HG03432 (cell line): Measurements from ENCODE around the gene GPR37.

Source experiments
- ATAC-seq: cut with Tn5 transposase; IDR thresholded peaks from one replicate; pipeline ENCODE4 v1.9.1; 2021; ENCODE audit warnings: mild to moderate bottlenecking, moderate library complexity; ENCODE audit not compliant: unreplicated experiment

GPR37 gene, protein sequence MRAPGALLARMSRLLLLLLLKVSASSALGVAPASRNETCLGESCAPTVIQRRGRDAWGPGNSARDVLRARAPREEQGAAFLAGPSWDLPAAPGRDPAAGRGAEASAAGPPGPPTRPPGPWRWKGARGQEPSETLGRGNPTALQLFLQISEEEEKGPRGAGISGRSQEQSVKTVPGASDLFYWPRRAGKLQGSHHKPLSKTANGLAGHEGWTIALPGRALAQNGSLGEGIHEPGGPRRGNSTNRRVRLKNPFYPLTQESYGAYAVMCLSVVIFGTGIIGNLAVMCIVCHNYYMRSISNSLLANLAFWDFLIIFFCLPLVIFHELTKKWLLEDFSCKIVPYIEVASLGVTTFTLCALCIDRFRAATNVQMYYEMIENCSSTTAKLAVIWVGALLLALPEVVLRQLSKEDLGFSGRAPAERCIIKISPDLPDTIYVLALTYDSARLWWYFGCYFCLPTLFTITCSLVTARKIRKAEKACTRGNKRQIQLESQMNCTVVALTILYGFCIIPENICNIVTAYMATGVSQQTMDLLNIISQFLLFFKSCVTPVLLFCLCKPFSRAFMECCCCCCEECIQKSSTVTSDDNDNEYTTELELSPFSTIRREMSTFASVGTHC

DNA sequence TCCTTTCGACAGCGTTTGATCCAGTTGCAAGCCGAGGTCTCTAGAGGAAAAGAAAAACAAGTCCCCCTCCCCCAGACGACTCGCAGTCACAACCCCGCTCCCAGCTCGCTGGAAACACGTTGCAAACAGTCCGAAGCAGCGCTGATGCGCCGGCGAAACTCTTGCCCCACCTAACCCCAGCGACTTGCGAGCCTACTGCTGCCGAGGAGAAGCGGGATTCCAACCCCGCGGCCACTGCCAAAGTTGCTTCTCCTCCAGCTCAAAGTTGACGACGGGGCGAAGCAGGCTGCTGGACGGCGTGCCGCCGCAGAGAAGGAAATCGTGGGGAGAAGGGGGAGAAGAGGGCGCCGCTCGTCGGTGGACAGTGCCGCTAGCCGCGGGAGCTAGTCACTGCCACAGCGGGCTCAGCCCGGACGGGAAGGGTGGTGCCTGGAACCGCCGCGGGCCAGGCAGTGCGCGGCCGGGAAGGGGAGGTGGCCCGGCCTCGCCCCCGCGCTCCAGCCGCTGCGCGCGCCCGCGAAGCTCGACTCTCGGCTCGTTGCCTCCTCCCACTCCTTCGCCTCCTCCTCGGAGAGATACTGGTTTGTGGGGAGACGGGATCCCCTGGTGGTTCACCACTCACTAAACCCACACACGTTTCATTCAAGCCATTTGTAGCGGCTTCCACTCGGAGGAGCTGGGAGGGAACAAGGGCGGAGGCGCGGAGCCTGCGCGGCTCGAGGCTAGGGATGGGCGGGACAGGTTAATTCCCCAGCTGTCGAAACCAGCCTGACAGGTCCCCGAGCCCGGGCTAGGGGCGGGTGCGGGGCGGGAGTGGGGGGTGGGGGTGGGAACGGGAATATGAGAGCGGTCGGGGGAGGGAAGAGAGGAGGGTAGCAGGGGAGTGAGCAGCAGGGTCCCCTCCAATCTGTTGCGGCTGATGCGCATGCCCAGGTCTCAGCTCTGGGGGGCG is at the start of gene GPR37:
Gene GPR37 (minus strand): TSS at position 392 of the 952 bp plus-strand sequence. CDS start 816 bp downstream, outside the sequence.
- peak; percentile 79 for ATAC-seq

DNA sequence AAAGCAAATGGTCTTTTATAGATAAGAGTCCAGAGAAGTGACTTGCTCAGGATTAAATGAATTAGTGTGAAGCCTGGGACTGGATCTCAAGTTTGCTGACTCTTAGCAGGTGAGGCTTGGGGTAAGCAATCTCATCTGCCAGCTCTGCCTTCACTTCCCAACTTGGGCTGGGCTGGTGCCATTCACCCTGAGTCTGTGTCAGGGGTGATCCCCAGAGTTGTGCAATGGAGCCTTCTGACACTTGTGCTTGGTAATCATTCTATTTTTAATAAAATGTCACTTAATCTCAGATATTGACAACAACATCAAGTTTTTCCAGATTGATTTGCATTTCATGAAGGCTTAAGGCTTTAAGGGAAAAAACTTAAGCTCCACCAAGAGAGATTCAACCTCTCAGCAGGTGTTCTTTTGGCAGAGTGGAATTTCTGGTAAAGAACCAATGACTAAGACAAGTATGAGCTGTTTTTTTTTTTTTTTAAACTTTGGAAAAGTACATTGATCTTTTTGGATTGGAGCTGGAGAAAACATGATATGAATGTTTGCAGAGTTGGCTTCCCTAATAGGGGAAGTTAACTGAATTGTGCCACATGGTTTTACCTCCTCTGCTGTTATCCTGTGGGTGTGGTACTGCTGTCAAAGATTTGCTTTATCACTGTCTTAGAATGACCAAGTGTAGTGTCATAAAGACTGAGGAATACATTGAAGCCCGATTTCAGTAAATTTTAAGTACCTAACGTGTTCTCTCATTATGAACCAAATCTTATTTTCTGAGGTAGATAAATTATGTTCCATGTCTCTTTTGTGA is 48.6 kb upstream of the GPR37 start:
- no peak for ATAC-seq

DNA sequence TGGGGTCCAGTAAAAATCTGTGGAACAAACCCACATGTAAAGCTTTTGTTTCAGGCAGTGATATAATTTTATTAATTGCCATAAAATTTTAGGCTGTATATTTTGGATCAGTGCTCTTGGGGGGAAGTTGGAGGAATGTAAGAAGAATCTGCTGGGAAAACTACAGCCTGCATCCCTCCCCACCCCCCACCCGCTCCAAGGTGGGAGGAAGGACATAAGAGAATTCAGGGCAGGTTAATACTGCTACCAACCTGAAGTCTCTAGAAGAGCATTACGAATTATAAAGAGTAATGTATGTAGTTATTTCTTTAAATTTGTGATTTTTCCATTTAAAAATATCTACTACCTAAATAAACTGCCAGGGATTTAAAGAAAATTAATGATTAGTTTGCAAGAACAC is 47.2 kb upstream of the GPR37 start:
- ATAC-seq = no peak

DNA sequence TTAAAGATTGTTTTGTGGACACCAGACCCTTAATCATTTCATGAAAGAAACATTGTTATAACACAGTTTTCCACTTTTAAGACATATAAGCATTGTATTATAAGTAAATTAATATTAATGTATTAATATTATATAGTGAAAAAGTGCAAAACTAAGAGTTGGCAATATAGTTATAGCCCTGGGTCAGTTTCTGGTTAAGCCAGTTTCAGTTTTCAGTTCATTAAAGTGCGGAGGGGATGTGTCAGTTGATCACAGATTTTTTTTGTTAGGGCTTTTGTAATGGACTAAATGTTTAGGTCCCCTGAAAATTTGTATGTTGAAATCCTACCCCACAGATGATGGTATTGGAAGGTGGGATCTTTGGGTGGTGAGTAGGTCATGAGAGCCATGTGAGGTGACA is 45.7 kb upstream of the GPR37 start:
- no peak for ATAC-seq

DNA sequence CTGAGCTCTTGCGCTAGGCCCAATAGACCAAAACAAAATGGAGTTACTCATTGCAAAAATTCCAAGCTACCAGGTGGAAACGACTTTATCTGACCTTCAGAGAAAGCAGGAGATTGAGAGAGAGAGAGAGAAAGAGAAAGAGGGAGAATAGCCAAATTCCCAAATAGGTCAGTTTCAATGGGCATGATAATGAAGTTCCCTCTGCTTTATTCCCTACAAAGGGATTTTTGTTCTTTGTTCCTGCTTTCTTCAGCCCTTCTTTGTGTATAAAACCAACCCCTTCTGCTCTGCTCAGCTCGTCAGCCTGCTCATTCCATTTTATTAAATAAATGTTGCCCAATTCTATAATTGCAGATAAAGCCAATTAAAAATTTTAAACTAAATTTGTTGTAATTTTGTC is 45.0 kb upstream of the GPR37 start:
- ATAC-seq = no peak

DNA sequence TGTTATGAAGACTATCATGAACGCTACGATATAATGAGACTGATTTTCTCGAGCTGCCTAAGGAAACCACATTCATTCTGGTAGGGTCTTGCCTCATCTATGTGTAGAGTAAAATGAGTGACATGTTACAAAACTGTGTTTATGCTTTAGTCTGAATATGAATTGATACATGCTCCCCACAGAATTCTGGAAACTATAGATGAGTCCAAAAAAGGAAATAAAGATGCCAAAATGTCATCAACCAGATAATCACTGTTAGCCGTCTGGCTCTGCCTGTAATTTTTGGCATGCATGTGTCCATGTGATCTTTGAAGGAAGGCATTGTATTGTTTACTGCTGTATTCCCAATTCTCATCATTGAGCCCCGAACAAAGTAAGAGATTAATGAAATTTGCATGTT is 42.6 kb upstream of the GPR37 start:
- ATAC-seq = no peak

DNA sequence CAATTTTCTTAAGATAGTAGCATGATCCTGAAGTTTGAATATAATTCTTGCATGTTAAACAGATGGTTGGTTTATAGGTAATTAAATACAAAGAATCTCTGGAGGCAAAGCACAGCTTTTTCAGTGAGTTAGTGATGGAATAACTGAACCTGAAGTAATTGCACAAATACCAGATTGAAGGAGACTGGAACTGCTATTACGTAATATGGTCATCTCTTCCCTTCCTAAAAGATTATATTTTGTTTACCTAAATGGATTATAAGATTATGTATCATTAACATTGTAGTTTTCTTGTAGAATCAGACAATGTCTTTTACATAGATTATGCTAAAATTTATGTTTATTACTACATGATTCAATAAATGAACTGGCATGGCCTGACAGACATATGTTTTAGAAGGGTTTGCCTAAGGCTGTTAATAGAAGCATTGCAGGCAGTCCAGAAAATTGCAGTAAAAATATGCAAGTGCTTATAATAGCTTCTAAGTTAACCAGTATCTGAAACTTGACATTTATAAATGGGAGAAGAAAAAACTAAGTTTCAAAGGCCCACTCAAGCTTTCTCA is 35.8 kb upstream of the GPR37 start:
- no peak for ATAC-seq

DNA sequence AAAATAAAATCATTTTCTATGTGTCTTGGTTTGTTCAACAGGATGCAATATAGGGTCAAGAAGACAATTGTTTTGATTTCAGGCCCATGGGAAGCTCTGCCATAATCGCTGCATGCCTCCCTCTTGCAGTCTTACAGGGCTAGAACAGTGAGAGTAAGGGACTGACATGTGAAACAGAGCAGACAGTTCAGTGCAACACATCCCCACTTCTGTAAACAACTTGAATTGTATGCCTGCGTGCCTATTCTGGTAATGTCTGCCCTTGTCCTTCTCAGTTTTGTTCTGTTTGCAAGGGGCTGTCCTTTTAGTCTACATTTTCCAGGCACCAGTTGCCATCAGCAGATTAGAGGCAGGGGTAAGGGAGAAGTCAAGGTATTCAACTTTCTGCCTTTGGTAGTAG is 34.8 kb upstream of the GPR37 start:
- ATAC-seq = no peak

DNA sequence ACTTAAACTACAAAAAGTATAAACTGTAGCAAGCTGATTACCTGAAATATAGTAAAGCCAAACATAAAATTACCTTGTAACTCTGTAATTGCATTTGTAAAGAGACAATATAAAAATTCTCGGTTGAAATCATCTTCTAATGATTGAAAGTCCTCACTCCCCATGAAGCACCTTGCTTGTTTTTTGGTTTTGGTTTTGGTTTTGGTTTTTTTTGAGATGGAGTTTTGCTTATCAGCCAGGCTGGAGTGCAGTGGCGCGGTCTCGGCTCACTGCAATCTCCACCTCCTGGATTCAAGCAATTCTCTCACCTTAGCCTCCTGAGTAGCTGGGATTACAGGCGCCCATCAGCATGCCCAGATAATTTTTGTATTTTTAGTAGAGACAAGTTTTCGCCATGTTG is 33.9 kb upstream of the GPR37 start:
- ATAC-seq = no peak

DNA sequence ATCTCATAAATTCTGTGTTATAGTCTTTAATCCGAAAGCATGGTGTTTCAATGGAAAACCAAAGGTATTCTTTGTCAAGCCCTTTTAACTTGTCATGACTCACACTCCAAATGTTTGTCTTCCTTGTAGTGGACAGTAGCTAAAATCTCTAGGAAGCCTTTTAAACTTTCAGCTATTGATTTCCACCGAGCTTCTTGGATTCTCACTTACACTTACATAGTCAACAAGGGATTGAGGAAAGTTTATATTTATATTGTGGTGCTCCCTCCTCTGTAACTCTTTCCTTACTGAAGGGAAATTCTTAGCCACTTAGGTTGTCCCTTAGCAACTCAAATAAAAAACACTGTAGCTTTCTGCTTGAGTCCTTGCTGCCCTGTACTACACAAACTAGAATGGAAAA is 31.2 kb upstream of the GPR37 start:
- ATAC-seq = no peak

DNA sequence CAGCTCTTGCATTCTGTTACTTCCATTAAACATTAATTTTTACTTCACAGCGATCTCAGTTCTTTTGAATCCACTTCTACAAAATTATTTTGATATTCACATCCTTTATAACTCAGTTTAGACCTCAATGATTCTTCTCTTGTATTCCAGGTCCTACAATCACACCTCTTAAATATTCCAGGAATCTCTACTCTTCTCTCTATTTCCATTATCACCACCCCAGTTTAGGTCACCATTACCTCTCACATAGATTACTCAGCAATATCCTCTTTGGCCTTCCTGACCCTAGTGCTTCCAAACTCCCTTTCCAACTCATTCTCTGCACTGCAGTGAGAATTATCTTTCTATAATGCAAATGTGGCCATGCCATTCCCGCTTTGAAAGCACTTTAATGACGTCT is 27.1 kb upstream of the GPR37 start:
- no peak for ATAC-seq

DNA sequence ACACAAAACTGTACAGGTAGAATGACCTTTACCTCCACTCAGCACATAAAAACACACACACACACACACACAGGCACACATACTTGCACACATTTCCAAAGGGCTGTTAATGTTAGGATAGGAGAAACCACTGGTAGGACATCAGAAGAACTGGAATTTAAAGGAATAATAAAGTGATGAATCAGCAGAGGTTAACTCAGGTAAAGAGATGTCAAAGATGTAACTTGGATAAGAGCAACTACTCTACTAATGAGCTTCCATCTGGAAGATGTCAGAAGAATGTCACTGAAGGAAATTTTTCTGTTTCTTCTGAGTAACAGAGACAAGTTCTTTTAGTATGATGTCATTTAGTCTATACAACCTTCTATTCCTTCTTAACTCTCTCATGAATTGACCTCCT is 26.4 kb upstream of the GPR37 start:
- no peak for ATAC-seq

DNA sequence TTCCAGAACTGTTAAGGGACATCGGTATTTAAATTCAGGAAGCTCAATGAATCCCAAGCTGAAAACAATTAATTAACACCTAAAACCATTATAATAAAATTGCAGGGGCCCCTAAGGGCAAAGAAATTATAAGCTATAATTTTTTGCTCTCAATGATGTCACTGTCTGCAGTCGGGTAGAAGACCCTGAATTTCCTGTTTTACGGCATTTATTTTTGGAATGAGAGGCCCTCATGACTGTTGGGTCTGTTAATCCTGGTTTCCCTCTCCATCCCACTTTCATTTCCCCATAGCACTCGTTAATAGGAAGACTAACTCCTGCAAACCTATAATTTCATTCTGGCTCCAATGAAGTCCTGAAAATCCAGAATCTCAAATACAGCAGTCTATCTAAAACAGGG is 25.8 kb upstream of the GPR37 start:
- no peak for ATAC-seq

DNA sequence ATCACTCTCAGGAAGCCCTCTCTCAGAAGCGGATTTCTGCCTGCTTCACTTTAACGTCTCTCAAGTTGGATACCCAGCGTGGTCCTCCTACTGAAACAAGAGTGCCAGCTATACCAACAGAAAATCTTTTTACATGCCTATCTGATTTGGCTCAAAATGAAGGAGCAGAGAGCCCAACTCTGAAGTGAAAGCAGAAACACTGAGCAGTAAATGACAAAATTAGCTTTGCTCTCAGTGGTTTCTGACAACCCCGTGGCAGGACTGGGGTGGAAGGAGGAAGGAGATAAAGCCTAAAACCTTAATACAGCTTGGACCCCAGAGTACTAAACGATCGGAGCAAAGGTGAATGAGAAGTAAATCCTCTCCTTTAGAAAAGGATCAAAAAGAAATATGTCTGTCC is 25.1 kb upstream of the GPR37 start:
- ATAC-seq = peak; percentile 59

DNA sequence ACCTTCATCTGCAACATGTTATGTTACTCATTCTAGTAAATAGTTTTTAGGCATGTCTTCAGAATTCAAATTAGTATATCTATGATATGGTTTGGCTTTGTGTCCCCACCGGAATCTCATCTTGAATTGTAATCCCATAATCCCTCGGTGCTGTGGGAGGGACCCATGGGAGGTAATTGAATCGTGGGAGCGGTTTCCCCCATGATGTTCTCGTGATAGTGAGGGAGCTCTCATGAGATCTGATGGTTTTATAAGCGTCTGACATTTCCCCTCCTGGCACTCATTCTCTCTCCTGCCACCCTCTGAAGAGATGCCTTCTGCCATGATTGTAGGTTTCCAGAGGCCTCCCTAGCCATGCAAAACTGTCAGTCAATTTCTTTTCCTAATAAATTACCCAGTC is 20.4 kb upstream of the GPR37 start:
- no peak for ATAC-seq

DNA sequence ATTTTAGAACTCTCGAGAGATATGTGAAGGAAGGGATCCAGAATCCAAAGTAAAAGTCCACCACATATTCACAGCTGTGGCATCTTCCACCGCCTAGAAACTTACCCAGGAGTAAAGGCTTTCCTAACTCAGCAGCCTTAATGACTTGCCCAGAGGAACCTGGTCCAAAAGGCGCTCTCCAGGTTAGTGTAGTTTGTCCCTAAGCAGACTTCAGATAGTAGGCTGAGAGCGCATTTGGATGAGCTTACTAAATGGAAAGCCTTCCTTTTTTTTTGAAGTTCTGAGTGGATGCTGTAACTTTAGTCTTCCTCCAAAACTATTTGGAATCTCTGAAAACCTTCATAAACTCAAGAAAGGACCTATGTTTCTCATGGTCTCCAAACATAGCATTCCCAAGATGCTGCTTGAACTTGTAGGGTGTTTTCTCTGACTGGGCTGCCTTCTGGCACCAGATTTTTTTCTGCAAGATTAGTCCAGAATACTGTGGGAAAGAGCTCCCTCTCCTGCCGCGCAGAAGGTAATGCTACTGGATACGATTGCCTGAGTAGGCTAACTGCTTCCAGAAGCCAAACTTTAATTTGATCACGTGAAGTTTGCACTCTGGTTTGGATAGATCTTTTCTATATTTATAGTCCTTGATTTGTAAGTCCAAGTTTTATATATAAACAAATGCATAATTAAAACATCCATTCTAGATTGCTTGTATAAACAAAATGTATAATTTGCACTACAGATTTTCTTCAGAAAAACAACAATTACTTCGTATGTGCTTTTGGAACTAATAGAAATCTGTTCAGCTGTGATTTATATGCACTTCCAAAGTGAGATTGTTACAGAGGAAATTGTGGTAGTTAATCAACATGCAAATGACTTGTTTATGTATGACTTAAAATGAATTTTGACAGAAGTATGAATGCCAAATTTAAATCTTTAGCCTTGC is 19.6 kb upstream of the GPR37 start:
- peak; percentile 96 for ATAC-seq

DNA sequence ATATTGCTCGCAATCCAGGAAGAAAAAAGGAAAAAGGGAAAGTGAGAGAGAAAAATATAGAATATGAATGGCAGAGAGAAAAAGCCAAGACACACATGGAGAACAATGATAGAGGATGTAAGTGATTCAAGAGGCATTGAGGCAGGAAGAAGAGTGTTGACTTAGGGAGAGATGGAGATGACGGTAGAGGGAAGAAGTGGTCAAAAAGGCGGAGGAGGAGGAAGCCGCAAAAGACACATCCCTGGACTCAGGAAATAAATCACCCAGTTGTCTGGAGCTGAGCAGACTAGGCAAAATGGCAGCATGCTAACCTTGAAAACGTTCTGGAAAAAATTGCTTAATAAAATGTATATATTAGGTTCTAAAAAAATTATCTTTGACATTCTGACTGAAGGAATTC is 17.7 kb upstream of the GPR37 start:
- ATAC-seq = no peak

DNA sequence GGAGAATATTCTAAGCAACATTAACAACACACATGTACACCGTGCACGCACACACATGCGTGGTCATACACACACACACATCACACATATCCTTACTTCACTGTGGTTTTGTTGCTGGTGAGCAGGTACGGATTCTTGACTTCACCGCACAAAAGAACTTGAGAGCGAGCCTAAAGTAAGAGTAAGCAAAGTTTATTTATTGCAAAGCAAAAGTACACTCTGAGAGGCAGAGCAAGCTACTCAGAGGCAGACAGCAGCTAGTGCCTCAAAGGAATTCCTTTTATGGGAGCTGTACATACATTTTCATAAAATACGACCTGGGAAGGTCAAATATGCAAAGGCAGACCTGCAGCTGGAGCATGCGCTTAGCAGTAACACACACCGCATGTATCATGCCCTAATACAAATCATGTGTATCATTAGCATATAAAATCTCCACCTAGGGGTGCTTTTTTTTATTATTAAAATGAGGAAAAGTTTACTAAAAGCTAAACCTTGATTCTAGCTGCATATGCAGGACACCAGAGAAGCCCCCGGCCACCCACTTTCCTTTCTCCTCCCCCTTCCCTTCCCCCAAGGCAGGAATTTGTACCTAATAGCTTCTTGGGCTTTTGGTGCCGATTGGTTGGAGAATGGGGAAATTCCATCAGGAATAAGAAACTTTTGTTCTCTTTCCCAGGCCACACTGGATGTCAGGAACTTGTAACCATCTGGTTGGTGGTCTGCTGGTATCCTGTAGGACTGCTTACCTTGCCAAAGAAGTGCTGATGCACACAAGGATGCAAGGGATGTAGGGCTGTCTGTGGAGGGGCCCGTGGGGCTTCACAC is 16.5 kb upstream of the GPR37 start:
- ATAC-seq = no peak
